Calu3 (cell line): ENCODE data around the gene CCDC142. TPM values are rescaled to one million over a fixed set of nuclear protein-coding genes. Genes with fewer than 3 reads are reported as not detected.

Experiments
- BruUV-seq: library from RNA; stranded (reverse); fragments of 400-500 nt; replicated peaks from 2 replicates; lab custom pipeline; 2021; lab: Mats Ljungman, UMichigan
- CTCF ChIA-PET: fragments of 300-600 bp; sonication (Branson Sonifier 250); formaldehyde crosslinking; loops from one replicate; lab custom pipeline; 2022; ENCODE audit warnings: antibody characterized with exemption; lab: Charles Lee
- DNase-seq: peaks from one replicate; pipeline ENCODE4 v3.0.0; 2022
- H3K27ac Mint-ChIP-seq: one replicate; pipeline ENCODE4 v1.8.0; 2022; ENCODE audit warnings: mixed read lengths; ENCODE audit not compliant: unreplicated experiment
- H3K27me3 Mint-ChIP-seq: one replicate; pipeline ENCODE4 v1.8.0; 2022; ENCODE audit warnings: mixed read lengths; ENCODE audit not compliant: unreplicated experiment
- H3K36me3 Mint-ChIP-seq: one replicate; pipeline ENCODE4 v1.8.0; 2022; ENCODE audit warnings: mild to moderate bottlenecking, moderate library complexity, mixed read lengths; ENCODE audit not compliant: insufficient read depth, unreplicated experiment
- H3K4me1 Mint-ChIP-seq: one replicate; pipeline ENCODE4 v1.8.0; 2022; ENCODE audit warnings: mild to moderate bottlenecking, low read depth, mixed read lengths; ENCODE audit not compliant: unreplicated experiment
- H3K4me3 Mint-ChIP-seq: one replicate; pipeline ENCODE4 v1.8.0; 2022; ENCODE audit warnings: mild to moderate bottlenecking, low read depth, moderate library complexity, mixed read lengths; ENCODE audit not compliant: unreplicated experiment
- H3K9me3 Mint-ChIP-seq: one replicate; pipeline ENCODE4 v1.8.0; 2022; ENCODE audit warnings: low read depth, mixed read lengths; ENCODE audit not compliant: unreplicated experiment
- CTCF ChIP-seq: fragments of 200-600 bp; IDR thresholded peaks from one replicate; pipeline ENCODE4 v1.8.0; 2022; ENCODE audit warnings: antibody characterized with exemption; ENCODE audit not compliant: unreplicated experiment
- intact Hi-C: fragments of 100-400 bp; cut with micrococcal nuclease; formaldehyde crosslinking; loops from one replicate; pipeline ENCODE4 v1.10.0; 2022; ENCODE audit not compliant: unreplicated experiment
- total RNA-seq: library from RNA; stranded (reverse); gene quantifications from 2 replicates; pipeline ENCODE4 v1.2.3, GENCODE V29; 2022

CCDC142 gene
- total RNA-seq, 1 experiment from 2014 or later, result 30.4 TPM

GRCh38 chr2:74524005-74524404 is 41.2 kb upstream of the CCDC142 start:
- TF ChIP-seq CTCF, result no peak
- Mint-ChIP-seq H3K27ac (no peak overlapping the region), H3K4me1 (peaks cover 11% of the 10 kb centered on the region), H3K36me3 (peaks cover 30% of the 10 kb centered on the region), H3K27me3 (peaks cover 38% of the 10 kb centered on the region), H3K4me3 (no peak overlapping the region), H3K9me3 (no peaks in the 10 kb centered on the region)
- intact Hi-C loops, result no loop called here
- no TSS peak for BruUV-seq
- CTCF ChIA-PET, result no interaction called here
- DNase-seq, result no peak

GRCh38 chr2:74522516-74522915 is 39.7 kb upstream of the CCDC142 start:
- no peak overlapping the region for H3K4me3 Mint-ChIP-seq
- peaks cover 19% of the 10 kb centered on the region for H3K36me3 Mint-ChIP-seq
- TF ChIP-seq CTCF, result no peak
- H3K27me3 Mint-ChIP-seq, result peaks cover 53% of the 10 kb centered on the region
- DNase-seq, result no peak
- no peaks in the 10 kb centered on the region for H3K4me1 Mint-ChIP-seq
- H3K27ac Mint-ChIP-seq, result no peak overlapping the region
- no peaks in the 10 kb centered on the region for H3K9me3 Mint-ChIP-seq
- CTCF ChIA-PET, result no interaction called here
- no TSS peak for BruUV-seq
- intact Hi-C loops, result no loop called here

GRCh38 chr2:74516650-74517049 is 33.9 kb upstream of the CCDC142 start:
- no peak for TF ChIP-seq CTCF
- intact Hi-C loops, result no loop called here
- CTCF ChIA-PET, result no interaction called here
- H3K9me3 Mint-ChIP-seq, result no peaks in the 10 kb centered on the region
- no peak overlapping the region for H3K4me3 Mint-ChIP-seq
- H3K4me1 Mint-ChIP-seq, result no peaks in the 10 kb centered on the region
- H3K27me3 Mint-ChIP-seq, result peaks cover 92% of the 10 kb centered on the region
- DNase-seq, result no peak
- H3K36me3 Mint-ChIP-seq, result peaks cover 8% of the 10 kb centered on the region
- H3K27ac Mint-ChIP-seq, result no peak overlapping the region
- no TSS peak for BruUV-seq

- no TSS peak for BruUV-seq
- no peak overlapping the region for H3K27ac Mint-ChIP-seq
- peaks cover 92% of the 10 kb centered on the region for H3K27me3 Mint-ChIP-seq
- intact Hi-C loops, result no loop called here
- no peak for DNase-seq
- H3K4me3 Mint-ChIP-seq, result no peak overlapping the region
- CTCF ChIA-PET, result no interaction called here
- no peak for TF ChIP-seq CTCF
- H3K9me3 Mint-ChIP-seq, result no peaks in the 10 kb centered on the region
- H3K4me1 Mint-ChIP-seq, result no peaks in the 10 kb centered on the region
- H3K36me3 Mint-ChIP-seq, result peaks cover 8% of the 10 kb centered on the region
These were observed 33.3 kb upstream of the CCDC142 start for GRCh38 chr2:74515981-74516633.
